Ovary (tissue), 3 donors: Measurements from ENCODE around the gene C14orf93.

Experiments used
- CTCF ChIP-seq, 3 donors: fragments of 450-650 bp in 2 of 3; fragments of 200-600 bp in 1 of 3; IDR thresholded peaks; one replicate each; pipeline versions ENCODE4 v1.5.1 to v1.8.0; 2016 to 2022; ENCODE audit warnings: antibody characterized with exemption in 3 of 3, mild to moderate bottlenecking in 1 of 3
- EP300 ChIP-seq: sonication (generic); formaldehyde crosslinking; IDR thresholded peaks from one replicate; pipeline ENCODE4 v1.6.1; 2017; ENCODE audit warnings: antibody characterized with exemption
- donor health status: DM: no; HTN: no; CAD: no.

- TF ChIP-seq CTCF (IDR thresholded peaks at IDR 0.05) (no peak), EP300 (no peak)
Measured at GRCh38 chr14:22985894-22986507, 23.9 kb downstream of the C14orf93 start.
